IMR-90 (cell line): ENCODE measurements around the gene ASB7. TPM values are rescaled to one million over a fixed set of nuclear protein-coding genes. Genes with fewer than 3 reads are reported as not detected.

Experiments used
- ATAC-seq: fragments of 200-7000 bp; cut with Tn5 transposase; 2 replicates; pipeline ENCODE4 v1.9.1; 2020; ENCODE audit warnings: low read depth, mild to moderate bottlenecking, moderate library complexity
- BruUV-seq: library from RNA; stranded (reverse); fragments of 400-500 nt; replicated peaks from 2 replicates; lab custom pipeline; 2021; lab: Mats Ljungman, UMichigan
- CTCF ChIA-PET: fragments of 300-600 bp; formaldehyde crosslinking; extraction: SDS; loops from one replicate; lab custom pipeline; 2021; ENCODE audit warnings: antibody characterized with exemption; lab: Yijun Ruan, JAX
- POLR2A ChIA-PET: fragments of 300-600 bp; sonication (Branson Sonifier 250); formaldehyde crosslinking; loops from one replicate; lab custom pipeline; 2022; ENCODE audit warnings: antibody characterized with exemption; ENCODE audit not compliant: unreplicated experiment; lab: Charles Lee
- DNase-seq: peaks from one replicate; pipeline ENCODE4 v3.0.0; 2013
- H2AFZ ChIP-seq: replicated peaks from 2 replicates; pipeline ENCODE3; 2013; ENCODE audit warnings: low read length, mild to moderate bottlenecking; ENCODE audit not compliant: poor library complexity
- H2AK5ac ChIP-seq: 2 replicates; pipeline ENCODE4 v1.6.1; 2013; ENCODE audit warnings: low read depth, low read length, inconsistent platforms
- H2AK9ac ChIP-seq: replicated peaks from 2 replicates; pipeline ENCODE3; 2013; ENCODE audit warnings: mild to moderate bottlenecking, low read depth, low read length, moderate library complexity; ENCODE audit not compliant: poor library complexity
- H2BK120ac ChIP-seq: 2 replicates; pipeline ENCODE4 v1.6.1; 2013; ENCODE audit warnings: low read depth, low read length, inconsistent platforms
- H2BK15ac ChIP-seq: 3 replicates; pipeline ENCODE4 v1.6.1; 2013; ENCODE audit warnings: low read depth, low read length, inconsistent platforms
- H2BK20ac ChIP-seq: 2 replicates; pipeline ENCODE4 v1.6.1; 2013; ENCODE audit warnings: low read depth, mild to moderate bottlenecking, inconsistent platforms, low read length, moderate library complexity
- H2BK5ac ChIP-seq: 2 replicates; pipeline ENCODE4 v1.6.1; 2013; ENCODE audit warnings: mild to moderate bottlenecking, low read depth, low read length, inconsistent platforms; ENCODE audit not compliant: poor library complexity, severe bottlenecking
- H3K14ac ChIP-seq: replicated peaks from 2 replicates; pipeline ENCODE4 v1.6.1; 2013; ENCODE audit warnings: low read depth, low read length, inconsistent platforms
- H3K18ac ChIP-seq: 2 replicates; pipeline ENCODE4 v1.6.1; 2013; ENCODE audit warnings: low read depth, low read length, control low read depth
- H3K23ac ChIP-seq: 2 replicates; pipeline ENCODE4 v1.6.1; 2013; ENCODE audit warnings: low read depth, low read length, inconsistent platforms
- H3K27ac ChIP-seq: 2 replicates; pipeline ENCODE4 v1.5.1; 2013; ENCODE audit warnings: mild to moderate bottlenecking, control low read depth, low read length; ENCODE audit not compliant: insufficient read depth
- H3K27me3 ChIP-seq: 2 replicates; pipeline ENCODE4 v1.6.1; 2013; ENCODE audit warnings: low read length; ENCODE audit not compliant: control insufficient read depth, insufficient read depth
- H3K36me3 ChIP-seq: 2 replicates; pipeline ENCODE4 v1.6.1; 2013; ENCODE audit warnings: low read length, mixed read lengths; ENCODE audit not compliant: control insufficient read depth, insufficient read depth
- H3K4ac ChIP-seq: 2 replicates; pipeline ENCODE4 v1.6.1; 2013; ENCODE audit warnings: low read depth, low read length, inconsistent platforms
- H3K4me1 ChIP-seq: 2 replicates; pipeline ENCODE4 v1.6.1; 2013; ENCODE audit warnings: low read length, mixed read lengths; ENCODE audit not compliant: control insufficient read depth, insufficient read depth
- H3K4me2 ChIP-seq: 2 replicates; pipeline ENCODE4 v1.6.1; 2013; ENCODE audit warnings: low read depth, mild to moderate bottlenecking, control low read depth, low read length, moderate library complexity
- H3K4me3 ChIP-seq: 2 replicates; pipeline ENCODE4 v1.5.1; 2013; ENCODE audit warnings: low read depth, mild to moderate bottlenecking, control low read depth, low read length, moderate library complexity; ENCODE audit not compliant: insufficient read depth
- H3K56ac ChIP-seq: 2 replicates; pipeline ENCODE4 v1.6.1; 2013; ENCODE audit warnings: low read length, inconsistent platforms; ENCODE audit not compliant: insufficient read depth; ENCODE audit errors: extremely low read depth
- H3K79me1 ChIP-seq, 2 experiments: 2 replicates each; pipeline ENCODE4 v1.6.1; 2013; ENCODE audit warnings: low read length in 2 of 2, inconsistent platforms in 1 of 2, low read depth in 1 of 2
- H3K9ac ChIP-seq: 2 replicates; pipeline ENCODE4 v1.6.1; 2013; ENCODE audit warnings: low read depth, low read length, control low read depth
- H3K9me1 ChIP-seq: 2 replicates; pipeline ENCODE4 v1.6.1; 2013; ENCODE audit warnings: low read length, inconsistent platforms; ENCODE audit not compliant: insufficient read depth
- H3K9me3 ChIP-seq: 2 replicates; pipeline ENCODE4 v1.6.1; 2013; ENCODE audit warnings: low read length; ENCODE audit not compliant: control insufficient read depth, insufficient read depth
- H4K20me1 ChIP-seq: 2 replicates; pipeline ENCODE4 v1.6.1; 2013; ENCODE audit warnings: low read length, inconsistent platforms; ENCODE audit not compliant: insufficient read depth
- H4K5ac ChIP-seq: 2 replicates; pipeline ENCODE4 v1.6.1; 2013; ENCODE audit warnings: mild to moderate bottlenecking, low read depth, low read length, control low read depth
- H4K8ac ChIP-seq, 2 experiments: 2 replicates each; pipeline ENCODE4 v1.6.1; 2013; ENCODE audit warnings: low read depth in 2 of 2, low read length in 2 of 2, control low read depth in 1 of 2, inconsistent platforms in 1 of 2
- H4K91ac ChIP-seq: 2 replicates; pipeline ENCODE4 v1.6.1; 2013; ENCODE audit warnings: low read depth, low read length, inconsistent platforms; ENCODE audit not compliant: insufficient read depth
- CEBPB ChIP-seq: IDR thresholded peaks from 2 replicates; pipeline ENCODE4 v1.6.1; 2012; ENCODE audit warnings: low read depth, low read length, improper control_type of control experiment
- CHD1 ChIP-seq: IDR thresholded peaks from 2 replicates; pipeline ENCODE4 v1.6.1; 2012; ENCODE audit warnings: low read depth, low read length, improper control_type of control experiment
- FOS ChIP-seq: fragments of 150-350 bp; IDR thresholded peaks from 2 replicates; pipeline ENCODE4 v1.6.1; 2016; ENCODE audit warnings: low read depth, low read length
- MAFK ChIP-seq: IDR thresholded peaks from 2 replicates; pipeline ENCODE4 v1.6.1; 2012; ENCODE audit warnings: low read depth, low read length, improper control_type of control experiment
- POLR2A ChIP-seq: IDR thresholded peaks from 2 replicates; pipeline ENCODE4 v1.6.1; 2012; ENCODE audit warnings: mild to moderate bottlenecking, low read depth, low read length
- RFX5 ChIP-seq: IDR thresholded peaks from 2 replicates; pipeline ENCODE4 v1.8.0; 2012; ENCODE audit warnings: low read depth, mild to moderate bottlenecking, low read length, moderate library complexity
- WGBS, 2 experiments: methylation state at CpG; one replicate each; pipeline versions ENCODE4 v1.1.5 to v1.1.7; 2013; ENCODE audit warnings: missing lambda C conversion rate in 2 of 2; ENCODE audit not compliant: insufficient read length in 1 of 2; ENCODE audit errors: extremely low coverage in 2 of 2; 5-methylcytosine and 5-hydroxymethylcytosine counted together
- dilution Hi-C: fragments of 300-500 bp; cut with HindIII; formaldehyde crosslinking; loops from one replicate; pipeline ENCODE4 v1.14.3; 2018; ENCODE audit warnings: low sequenced_read_pairs; ENCODE audit not compliant: unreplicated experiment
- in situ Hi-C: fragments of 300-500 bp; cut with MboI; formaldehyde crosslinking; loops from 3 replicates; pipeline ENCODE4 v1.14.3; 2019; ENCODE audit warnings: low sequenced_read_pairs, inconsistent platforms, mixed read lengths
- intact Hi-C: fragments of 100-400 bp; cut with micrococcal nuclease; formaldehyde crosslinking; loops from 2 replicates; pipeline ENCODE4 v1.10.0; 2022
- polyA plus RNA-seq, 3 experiments: library from polyadenylated mRNA; depleted of rRNA; stranded (reverse); fragments of >200 nt; gene quantifications; 2 replicates each; pipeline ENCODE4 v1.2.3, GENCODE V29; 2012; ENCODE audit warnings: low replicate concordance in 1 of 3
- total RNA-seq: library from RNA; depleted of rRNA; stranded (reverse); fragments of >200 nt; gene quantifications from 2 replicates; pipeline ENCODE4 v1.2.3, GENCODE V29; 2012
- TF ChIP-seq, protein P1 (sequence below): conservative IDR thresholded peaks from 2 replicates; pipeline ENCODE4 v1.5.1; 2012; ENCODE audit warnings: mild to moderate bottlenecking, low read depth, low read length, improper control_type of control experiment
- TF ChIP-seq, protein P2 (sequence below): fragments of 150-350 bp; IDR thresholded peaks from 2 replicates; pipeline ENCODE4 v1.6.1; 2017; ENCODE audit warnings: mild to moderate bottlenecking, antibody characterized with exemption, low read length, low read depth
- TF ChIP-seq, protein P3 (sequence below): fragments of 150-350 bp; IDR thresholded peaks from 2 replicates; pipeline ENCODE4 v1.6.1; 2016; ENCODE audit warnings: low read depth, mild to moderate bottlenecking, low read length, moderate library complexity, borderline replicate concordance

The ASB7 gene
- total and polyA plus RNA-seq, 2 of the 4 experiments (the other 2 are of a cell fraction), result 7.7 to 16.7 TPM

DNA sequence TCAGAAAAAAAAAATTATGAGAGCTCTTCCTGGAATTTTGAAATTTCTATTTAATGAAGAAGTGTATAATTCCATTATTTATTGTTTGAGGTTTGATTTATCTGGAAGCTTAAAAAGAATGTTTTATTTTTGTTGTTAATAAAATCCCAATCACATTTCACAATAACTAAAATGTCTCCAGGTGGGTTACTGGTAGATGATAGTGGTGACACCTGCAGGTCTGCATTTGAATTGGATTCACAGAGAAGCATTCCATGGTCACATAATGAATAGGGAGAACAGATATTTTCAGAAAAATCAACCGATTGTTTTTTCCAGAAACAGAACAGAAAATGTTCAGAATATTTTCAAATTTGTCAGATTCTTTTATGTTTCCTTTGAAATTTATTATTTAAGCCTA lies 48.3 kb downstream of the ASB7 start:
- ChIA-PET CTCF (interaction anchor here (0.5 to 1.0 kb wide), 6 partner anchors 11 to 1259 kb away, joined by 3 to 6 read pairs (median 4); no protein-coding TSS in a partner anchor), POLR2A (no interaction called here)
- Histone ChIP-seq H4K5ac (no peak overlapping the region), H3K4me2 (no peak overlapping the region), H2AK5ac (no peak overlapping the region), H3K9me3 (no peaks in the 10 kb centered on the region), H2AFZ (no peak overlapping the region), H3K56ac (no peak overlapping the region), H3K27me3 (no peaks in the 10 kb centered on the region), H3K27ac (no peak overlapping the region), H2BK5ac (no peak overlapping the region), H3K14ac (no peak overlapping the region), H2BK20ac (no peak overlapping the region), H3K9me1 (no peaks in the 10 kb centered on the region), H2BK15ac (no peak overlapping the region), H2BK120ac (no peak overlapping the region), H3K18ac (no peak overlapping the region), H4K91ac (no peak overlapping the region), H3K9ac (no peak overlapping the region), H3K4me3 (no peak overlapping the region), H3K4me1 (no peaks in the 10 kb centered on the region), H4K8ac (no peak overlapping the region), H3K23ac (no peak overlapping the region), H4K20me1 (no peaks in the 10 kb centered on the region), H3K79me1 (peaks cover 12 to 13% of the 10 kb centered on the region in 2 experiments; a peak in 3 of 4 replicates), H3K4ac (no peak overlapping the region), H2AK9ac (no peak overlapping the region), H3K36me3 (peaks cover 1% of the 10 kb centered on the region; the same call in 1 of the 2 replicates)
- TF ChIP-seq FOS (no peak), POLR2A (no peak), CEBPB (no peak), RFX5 (no peak), CHD1 (no peak), MAFK (no peak)
- TF ChIP-seq, protein P1, sequence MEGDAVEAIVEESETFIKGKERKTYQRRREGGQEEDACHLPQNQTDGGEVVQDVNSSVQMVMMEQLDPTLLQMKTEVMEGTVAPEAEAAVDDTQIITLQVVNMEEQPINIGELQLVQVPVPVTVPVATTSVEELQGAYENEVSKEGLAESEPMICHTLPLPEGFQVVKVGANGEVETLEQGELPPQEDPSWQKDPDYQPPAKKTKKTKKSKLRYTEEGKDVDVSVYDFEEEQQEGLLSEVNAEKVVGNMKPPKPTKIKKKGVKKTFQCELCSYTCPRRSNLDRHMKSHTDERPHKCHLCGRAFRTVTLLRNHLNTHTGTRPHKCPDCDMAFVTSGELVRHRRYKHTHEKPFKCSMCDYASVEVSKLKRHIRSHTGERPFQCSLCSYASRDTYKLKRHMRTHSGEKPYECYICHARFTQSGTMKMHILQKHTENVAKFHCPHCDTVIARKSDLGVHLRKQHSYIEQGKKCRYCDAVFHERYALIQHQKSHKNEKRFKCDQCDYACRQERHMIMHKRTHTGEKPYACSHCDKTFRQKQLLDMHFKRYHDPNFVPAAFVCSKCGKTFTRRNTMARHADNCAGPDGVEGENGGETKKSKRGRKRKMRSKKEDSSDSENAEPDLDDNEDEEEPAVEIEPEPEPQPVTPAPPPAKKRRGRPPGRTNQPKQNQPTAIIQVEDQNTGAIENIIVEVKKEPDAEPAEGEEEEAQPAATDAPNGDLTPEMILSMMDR, result no peak
- TF ChIP-seq, protein P2, sequence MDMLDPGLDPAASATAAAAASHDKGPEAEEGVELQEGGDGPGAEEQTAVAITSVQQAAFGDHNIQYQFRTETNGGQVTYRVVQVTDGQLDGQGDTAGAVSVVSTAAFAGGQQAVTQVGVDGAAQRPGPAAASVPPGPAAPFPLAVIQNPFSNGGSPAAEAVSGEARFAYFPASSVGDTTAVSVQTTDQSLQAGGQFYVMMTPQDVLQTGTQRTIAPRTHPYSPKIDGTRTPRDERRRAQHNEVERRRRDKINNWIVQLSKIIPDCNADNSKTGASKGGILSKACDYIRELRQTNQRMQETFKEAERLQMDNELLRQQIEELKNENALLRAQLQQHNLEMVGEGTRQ, result no peak
- TF ChIP-seq, protein P3, sequence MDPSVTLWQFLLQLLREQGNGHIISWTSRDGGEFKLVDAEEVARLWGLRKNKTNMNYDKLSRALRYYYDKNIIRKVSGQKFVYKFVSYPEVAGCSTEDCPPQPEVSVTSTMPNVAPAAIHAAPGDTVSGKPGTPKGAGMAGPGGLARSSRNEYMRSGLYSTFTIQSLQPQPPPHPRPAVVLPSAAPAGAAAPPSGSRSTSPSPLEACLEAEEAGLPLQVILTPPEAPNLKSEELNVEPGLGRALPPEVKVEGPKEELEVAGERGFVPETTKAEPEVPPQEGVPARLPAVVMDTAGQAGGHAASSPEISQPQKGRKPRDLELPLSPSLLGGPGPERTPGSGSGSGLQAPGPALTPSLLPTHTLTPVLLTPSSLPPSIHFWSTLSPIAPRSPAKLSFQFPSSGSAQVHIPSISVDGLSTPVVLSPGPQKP, result no peak
- no peak for DNase-seq
- in situ Hi-C loops, result no loop called here
- dilution Hi-C loops, result no loop called here
- intact Hi-C loops, result no loop called here
- BruUV-seq, result no TSS peak
- ATAC-seq, result no peak
- WGBS, 2 experiments, result no CpG with 5 or more reads among the region's 1 CpG
